K562 (cell line): ENCODE results near the gene DUS3L. TPM values are rescaled to one million over a fixed set of nuclear protein-coding genes. Genes with fewer than 3 reads are reported as not detected.

Experiments
- COPS2 ChIP-seq: fragments of 450-650 bp; conservative IDR thresholded peaks from 2 replicates; pipeline ENCODE4 v1.6.1; 2016; ENCODE audit warnings: mild to moderate bottlenecking, moderate library complexity
- ETS1 ChIP-seq: conservative IDR thresholded peaks from 2 replicates; pipeline ENCODE4 v1.6.1; 2011; ENCODE audit warnings: low read depth, mild to moderate bottlenecking, low read length; ENCODE audit not compliant: control insufficient read depth
- KAT2B ChIP-seq: IDR thresholded peaks from one replicate; pipeline ENCODE4 v1.6.1; 2012; ENCODE audit warnings: low read depth, mild to moderate bottlenecking, control low read depth, inconsistent platforms, low read length, moderate library complexity
- KDM1A ChIP-seq, 2 experiments: fragments of 450-650 bp; IDR thresholded peaks; 2 replicates each; pipeline ENCODE4 v1.6.1; 2016; ENCODE audit warnings: mild to moderate bottlenecking in 2 of 2
- L3MBTL2 ChIP-seq: fragments of 450-650 bp; IDR thresholded peaks from 2 replicates; pipeline ENCODE4 v1.6.1; 2016; ENCODE audit warnings: mild to moderate bottlenecking, moderate library complexity
- MYNN ChIP-seq, 2 experiments: sonication (generic); formaldehyde crosslinking in 1 of 2; IDR thresholded peaks; 2 replicates each; pipeline versions ENCODE4 v1.5.0 to v1.6.1; 2016 to 2020; ENCODE audit warnings: antibody characterized with exemption in 1 of 2, missing genetic modification reagents in 1 of 2
- SP1 ChIP-seq: sonication (generic); formaldehyde crosslinking; IDR thresholded peaks from 2 replicates; pipeline ENCODE4 v1.8.1; 2022; ENCODE audit warnings: mild to moderate bottlenecking, missing genetic modification reagents
- STAT6 ChIP-seq: sonication (generic); formaldehyde crosslinking; IDR thresholded peaks from 2 replicates; pipeline ENCODE4 v1.8.1; 2023; ENCODE audit warnings: mild to moderate bottlenecking, missing genetic modification reagents
- THRB ChIP-seq: fragments of 450-650 bp; formaldehyde crosslinking; conservative IDR thresholded peaks from 2 replicates; pipeline ENCODE4 v1.4.0; 2022; ENCODE audit warnings: mild to moderate bottlenecking, missing genetic modification characterization
- ZNF121 ChIP-seq: sonication (generic); formaldehyde crosslinking; conservative IDR thresholded peaks from 2 replicates; pipeline ENCODE4 v1.8.0; 2022; ENCODE audit warnings: missing genetic modification reagents
- ZNF23 ChIP-seq: fragments of 250-450 bp; sonication (Bioruptor Pico); IDR thresholded peaks from 2 replicates; pipeline ENCODE4 v1.4.0; 2020; ENCODE audit warnings: mild to moderate bottlenecking
- ZNF699 ChIP-seq: fragments of 250-450 bp; sonication (Bioruptor Pico); IDR thresholded peaks from 2 replicates; pipeline ENCODE4 v1.8.0; 2021; ENCODE audit warnings: mild to moderate bottlenecking, moderate library complexity; ENCODE audit not compliant: insufficient replicate concordance
- polyA plus RNA-seq, 8 experiments: library from polyadenylated mRNA; depleted of rRNA in 4 of 8; stranded (reverse) in 5 of 8; unstranded in 3 of 8; fragments of >200 nt; fragmentation: Nextera tagmentation in 2 of 8; fragmentation: Illumina TruSeq in 1 of 8; extraction: Ambion mirVana in 2 of 8; extraction: Trizol in 1 of 8; gene quantifications; 2 replicates each; pipeline versions ENCODE4 v1.2.1 to v1.2.3, GENCODE V29; 2011 to 2014; ENCODE audit warnings: inconsistent platforms in 1 of 8, missing spikeins in 1 of 8
- total RNA-seq, 7 experiments: library from RNA; depleted of rRNA in 6 of 7; stranded (reverse); fragments of >200 nt in 6 of 7; fragmentation: Illumina TruSeq in 2 of 7; extraction: Trizol in 2 of 7; gene quantifications; 2 replicates each; pipeline versions ENCODE4 v1.2.1 to v1.2.3, GENCODE V29; 2011 to 2021; ENCODE audit warnings: low replicate concordance in 1 of 7
- TF ChIP-seq, protein P1 (sequence below): fragments of 250-450 bp; sonication (Bioruptor Pico); IDR thresholded peaks from 2 replicates; pipeline ENCODE4 v1.9.0; 2021; ENCODE audit warnings: mild to moderate bottlenecking
- TF ChIP-seq, protein P2 (sequence below): fragments of 450-650 bp; IDR thresholded peaks from 2 replicates; pipeline ENCODE4 v1.6.1; 2016; ENCODE audit warnings: missing biosample characterization, missing genetic modification characterization
- TF ChIP-seq, protein P3 (sequence below): sonication (generic); formaldehyde crosslinking; IDR thresholded peaks from 2 replicates; pipeline ENCODE4 v1.8.1; 2023; ENCODE audit warnings: mild to moderate bottlenecking, missing genetic modification reagents
- TF ChIP-seq, protein P4 (sequence below): fragments of 450-650 bp; IDR thresholded peaks from 2 replicates; pipeline ENCODE4 v1.6.1; 2018; ENCODE audit warnings: mild to moderate bottlenecking, low read depth; ENCODE audit not compliant: partially characterized antibody

DUS3L gene
- total and polyA plus RNA-seq, 9 of the 15 experiments (the other 6 are each of a cell fraction or from before 2014, with no cell fraction given): 1.7 to 102 (median 77.5) TPM

DNA sequence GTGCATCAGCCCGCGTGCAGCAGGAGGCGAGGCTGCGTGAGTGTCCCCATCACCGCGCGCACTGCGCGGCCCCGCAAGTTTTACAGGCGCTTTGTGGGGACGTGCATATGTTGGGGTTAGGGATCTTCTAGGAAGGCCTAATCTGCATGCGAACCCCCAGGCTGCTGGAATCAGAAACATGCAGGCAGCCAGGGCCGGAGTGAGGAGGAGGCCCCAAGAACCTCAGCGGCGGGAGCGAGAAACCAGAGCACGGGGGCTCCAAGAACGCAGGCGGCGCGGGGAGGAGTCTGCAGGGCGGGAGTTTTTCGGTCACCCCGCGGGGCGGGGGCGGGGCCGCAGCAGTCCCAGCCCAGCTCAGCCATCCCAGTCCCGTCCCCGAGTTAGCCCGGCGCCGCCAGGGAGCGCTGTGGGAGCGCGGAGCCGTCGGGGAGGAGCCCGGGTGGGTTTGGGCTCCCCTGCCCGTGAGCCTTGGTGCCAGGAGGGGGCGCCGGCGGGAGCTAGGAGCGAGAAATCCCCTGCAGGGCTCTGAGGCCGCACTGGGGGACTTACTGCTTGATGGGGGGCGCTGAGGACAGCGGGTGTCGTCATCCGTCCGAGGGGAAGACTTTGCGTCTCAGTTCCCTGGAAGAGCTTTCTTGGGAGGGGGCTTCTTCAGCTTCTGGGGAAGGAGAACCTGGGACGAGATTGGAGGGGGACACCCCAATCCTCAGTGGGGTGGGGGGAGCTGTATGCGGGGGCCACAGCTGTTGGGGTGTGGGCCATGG, 13.0 kb upstream of the DUS3L start (continued):
- TF ChIP-seq MYNN (IDR thresholded peaks at IDR 0.05): no peak
- TF ChIP-seq MYNN (CRISPR knock-in tag; IDR thresholded peaks at IDR 0.05): no peak
- no peak for TF ChIP-seq THRB (CRISPR knock-in tag)
- TF ChIP-seq ETS1: peak; percentile 16; the same call in 1 of the 2 replicates
- peak; percentile 99 for TF ChIP-seq L3MBTL2
- peak in 1 of 2 experiments; percentile 11; a peak in 1 of 4 replicates for TF ChIP-seq KDM1A (IDR thresholded peaks at IDR 0.05)
- TF ChIP-seq KAT2B: no peak
- TF ChIP-seq SP1 (CRISPR knock-in tag): peak; percentile 91
- TF ChIP-seq COPS2: no peak
- TF ChIP-seq ZNF699 (CRISPR knock-in tag): no peak
- no peak; the same call in 1 of the 2 replicates for TF ChIP-seq STAT6 (CRISPR knock-in tag)
- TF ChIP-seq, protein P1, sequence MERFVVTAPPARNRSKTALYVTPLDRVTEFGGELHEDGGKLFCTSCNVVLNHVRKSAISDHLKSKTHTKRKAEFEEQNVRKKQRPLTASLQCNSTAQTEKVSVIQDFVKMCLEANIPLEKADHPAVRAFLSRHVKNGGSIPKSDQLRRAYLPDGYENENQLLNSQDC (CRISPR knock-in tag): no peak
- no peak for TF ChIP-seq ZNF23 (CRISPR knock-in tag)
- TF ChIP-seq, protein P2, sequence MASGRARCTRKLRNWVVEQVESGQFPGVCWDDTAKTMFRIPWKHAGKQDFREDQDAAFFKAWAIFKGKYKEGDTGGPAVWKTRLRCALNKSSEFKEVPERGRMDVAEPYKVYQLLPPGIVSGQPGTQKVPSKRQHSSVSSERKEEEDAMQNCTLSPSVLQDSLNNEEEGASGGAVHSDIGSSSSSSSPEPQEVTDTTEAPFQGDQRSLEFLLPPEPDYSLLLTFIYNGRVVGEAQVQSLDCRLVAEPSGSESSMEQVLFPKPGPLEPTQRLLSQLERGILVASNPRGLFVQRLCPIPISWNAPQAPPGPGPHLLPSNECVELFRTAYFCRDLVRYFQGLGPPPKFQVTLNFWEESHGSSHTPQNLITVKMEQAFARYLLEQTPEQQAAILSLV (tag): no peak
- TF ChIP-seq ZNF121 (CRISPR knock-in tag): peak; percentile 56
- TF ChIP-seq, protein P3, sequence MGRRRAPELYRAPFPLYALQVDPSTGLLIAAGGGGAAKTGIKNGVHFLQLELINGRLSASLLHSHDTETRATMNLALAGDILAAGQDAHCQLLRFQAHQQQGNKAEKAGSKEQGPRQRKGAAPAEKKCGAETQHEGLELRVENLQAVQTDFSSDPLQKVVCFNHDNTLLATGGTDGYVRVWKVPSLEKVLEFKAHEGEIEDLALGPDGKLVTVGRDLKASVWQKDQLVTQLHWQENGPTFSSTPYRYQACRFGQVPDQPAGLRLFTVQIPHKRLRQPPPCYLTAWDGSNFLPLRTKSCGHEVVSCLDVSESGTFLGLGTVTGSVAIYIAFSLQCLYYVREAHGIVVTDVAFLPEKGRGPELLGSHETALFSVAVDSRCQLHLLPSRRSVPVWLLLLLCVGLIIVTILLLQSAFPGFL: no peak
- TF ChIP-seq, protein P4, sequence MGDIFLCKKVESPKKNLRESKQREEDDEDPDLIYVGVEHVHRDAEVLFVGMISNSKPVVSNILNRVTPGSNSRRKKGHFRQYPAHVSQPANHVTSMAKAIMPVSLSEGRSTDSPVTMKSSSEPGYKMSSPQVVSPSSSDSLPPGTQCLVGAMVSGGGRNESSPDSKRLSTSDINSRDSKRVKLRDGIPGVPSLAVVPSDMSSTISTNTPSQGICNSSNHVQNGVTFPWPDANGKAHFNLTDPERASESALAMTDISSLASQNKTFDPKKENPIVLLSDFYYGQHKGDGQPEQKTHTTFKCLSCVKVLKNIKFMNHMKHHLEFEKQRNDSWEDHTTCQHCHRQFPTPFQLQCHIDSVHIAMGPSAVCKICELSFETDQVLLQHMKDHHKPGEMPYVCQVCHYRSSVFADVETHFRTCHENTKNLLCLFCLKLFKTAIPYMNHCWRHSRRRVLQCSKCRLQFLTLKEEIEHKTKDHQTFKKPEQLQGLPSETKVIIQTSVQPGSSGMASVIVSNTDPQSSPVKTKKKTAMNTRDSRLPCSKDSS: no peak
